IPS-18a (cell line): ENCODE results near the gene SPECC1L.

Experiments
- H3K27ac ChIP-seq: one replicate; pipeline ENCODE4 v1.5.1; 2013; ENCODE audit warnings: low read length
- H3K27me3 ChIP-seq: one replicate; pipeline ENCODE4 v1.6.1; 2013; ENCODE audit warnings: mild to moderate bottlenecking, low read length; ENCODE audit not compliant: control insufficient read depth, insufficient read depth
- H3K36me3 ChIP-seq: one replicate; pipeline ENCODE4 v1.6.1; 2013; ENCODE audit warnings: low read depth, low read length; ENCODE audit not compliant: control insufficient read depth
- H3K4me1 ChIP-seq: one replicate; pipeline ENCODE4 v1.6.1; 2013; ENCODE audit warnings: low read depth, low read length; ENCODE audit not compliant: control insufficient read depth
- H3K4me3 ChIP-seq: one replicate; pipeline ENCODE4 v1.5.1; 2013; ENCODE audit warnings: low read length
- H3K9ac ChIP-seq: one replicate; pipeline ENCODE4 v1.6.1; 2013; ENCODE audit warnings: mild to moderate bottlenecking, low read length, moderate library complexity
- H3K9me3 ChIP-seq: one replicate; pipeline ENCODE4 v1.6.1; 2013; ENCODE audit warnings: low read depth, low read length; ENCODE audit not compliant: control insufficient read depth

SPECC1L gene

GRCh38 chr22:24270556-24271385 is at the start of gene SPECC1L:
SPECC1L (plus strand) TSS chr22:24270831; CDS start chr22:24302232, 31,401 bp downstream.
- no peaks in the 10 kb centered on the region for H3K9me3 ChIP-seq
- peaks cover 7% of the 10 kb centered on the region for H3K4me1 ChIP-seq
- H3K27me3 ChIP-seq = no peaks in the 10 kb centered on the region
- no peaks in the 10 kb centered on the region for H3K36me3 ChIP-seq
- peak within 1 kb of the TSS; percentile 100 for H3K4me3 ChIP-seq
- H3K27ac ChIP-seq = peak within 1 kb of the TSS; percentile 71
- H3K9ac ChIP-seq = peak within 1 kb of the TSS; percentile 97

- Histone ChIP-seq H3K9me3 (no peaks in the 10 kb centered on the region), H3K36me3 (no peaks in the 10 kb centered on the region), H3K27ac (no peak overlapping the region), H3K4me1 (no peaks in the 10 kb centered on the region), H3K9ac (no peak overlapping the region), H3K27me3 (no peaks in the 10 kb centered on the region), H3K4me3 (no peak overlapping the region)
Measured at GRCh38 chr22:24224468-24224867, 46.2 kb upstream of the SPECC1L start.

DNA sequence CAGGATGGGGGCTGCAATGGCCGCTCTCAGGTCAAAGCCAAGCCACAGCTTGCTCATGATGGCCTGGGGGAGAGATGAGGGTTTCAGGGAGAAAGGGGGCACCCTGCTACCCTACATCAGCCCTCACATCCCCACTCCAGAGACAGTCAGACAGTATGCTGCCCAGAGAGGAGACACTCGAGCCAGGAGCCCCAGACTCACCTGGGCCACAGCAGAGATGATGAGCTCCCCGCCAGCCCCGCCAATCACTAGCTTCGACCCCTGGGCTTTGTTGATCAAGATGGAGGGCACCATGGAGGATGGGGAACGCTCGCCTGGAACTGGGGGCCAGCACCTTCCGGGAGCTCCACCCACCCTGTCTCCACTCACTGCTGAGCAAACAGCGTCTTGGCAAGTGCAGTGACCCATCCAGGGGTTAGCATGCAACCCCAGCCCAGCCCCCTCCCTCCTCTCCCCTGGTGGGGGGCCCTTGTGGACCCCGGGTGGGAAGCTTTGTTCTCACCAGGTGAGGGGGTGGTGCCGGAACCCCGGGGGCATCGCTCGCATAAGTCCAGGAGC is 45.5 kb upstream of the SPECC1L start:
- no peak overlapping the region for H3K4me3 ChIP-seq
- H3K9ac ChIP-seq = no peak overlapping the region
- no peak overlapping the region for H3K27ac ChIP-seq
- no peaks in the 10 kb centered on the region for H3K36me3 ChIP-seq
- no peaks in the 10 kb centered on the region for H3K27me3 ChIP-seq
- H3K9me3 ChIP-seq = no peaks in the 10 kb centered on the region
- no peaks in the 10 kb centered on the region for H3K4me1 ChIP-seq

DNA sequence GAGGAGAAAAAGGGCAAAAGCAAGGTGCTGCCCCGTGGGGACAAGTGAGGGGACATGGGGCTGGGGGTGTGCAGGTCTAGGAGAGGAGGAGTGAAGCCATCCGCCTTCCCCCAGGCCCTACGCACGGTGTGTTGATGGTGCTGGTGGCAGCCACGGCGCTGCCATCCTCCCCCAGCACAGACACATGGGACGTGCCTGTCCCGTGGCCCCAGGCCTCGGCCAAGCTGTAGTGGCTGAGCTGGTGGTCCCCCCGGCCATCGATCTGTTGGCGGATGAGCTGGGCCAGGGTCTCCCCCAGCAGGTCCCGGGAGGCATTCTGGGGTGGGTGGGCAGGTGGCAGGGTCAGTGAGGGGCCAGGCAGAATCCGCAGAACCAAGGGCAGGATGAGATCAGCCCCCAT is 44.7 kb upstream of the SPECC1L start:
- Histone ChIP-seq H3K9me3 (no peaks in the 10 kb centered on the region), H3K4me3 (no peak overlapping the region), H3K4me1 (peaks cover 5% of the 10 kb centered on the region), H3K36me3 (no peaks in the 10 kb centered on the region), H3K9ac (no peak overlapping the region), H3K27ac (no peak overlapping the region), H3K27me3 (no peaks in the 10 kb centered on the region)

GRCh38 chr22:24230911-24231656 is 39.5 kb upstream of the SPECC1L start:
- Histone ChIP-seq H3K36me3 (no peaks in the 10 kb centered on the region), H3K9me3 (no peaks in the 10 kb centered on the region), H3K27ac (no peak overlapping the region)

DNA sequence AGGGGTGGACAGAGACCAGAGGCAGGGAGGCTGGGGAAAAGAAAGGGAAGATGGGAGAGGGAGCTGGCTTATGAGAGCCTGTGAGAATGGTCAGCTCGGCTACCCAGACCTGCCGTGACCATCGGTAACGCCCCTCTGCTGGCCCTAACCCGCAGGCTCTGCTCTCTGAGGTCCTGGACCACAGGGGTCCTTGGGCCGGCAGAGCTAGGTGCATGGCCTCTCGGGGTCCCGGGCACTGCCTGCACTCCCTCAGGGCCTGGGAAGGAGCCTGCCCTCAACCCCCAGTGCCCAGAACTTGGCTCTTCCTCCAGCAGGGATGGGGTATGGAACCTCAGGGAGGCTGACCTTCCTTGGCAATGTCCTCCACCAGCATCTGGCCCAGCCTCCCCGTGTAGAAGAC is 38.9 kb upstream of the SPECC1L start:
- H3K9me3 ChIP-seq = no peaks in the 10 kb centered on the region
- no peaks in the 10 kb centered on the region for H3K36me3 ChIP-seq
- H3K4me3 ChIP-seq = no peak overlapping the region
- H3K27me3 ChIP-seq = no peaks in the 10 kb centered on the region
- H3K9ac ChIP-seq = no peak overlapping the region
- H3K4me1 ChIP-seq = peaks cover 6% of the 10 kb centered on the region
- H3K27ac ChIP-seq = no peak overlapping the region

More at GRCh38 chr22:24230911-24231656, 39.5 kb upstream of the SPECC1L start:
- Histone ChIP-seq H3K4me3 (no peak overlapping the region), H3K9ac (no peak overlapping the region), H3K4me1 (peaks cover 6% of the 10 kb centered on the region), H3K27me3 (no peaks in the 10 kb centered on the region)

- Histone ChIP-seq H3K27me3 (no peaks in the 10 kb centered on the region), H3K9ac (no peak overlapping the region), H3K4me3 (no peak overlapping the region), H3K27ac (no peak overlapping the region), H3K4me1 (peaks cover 6% of the 10 kb centered on the region), H3K9me3 (no peaks in the 10 kb centered on the region), H3K36me3 (no peaks in the 10 kb centered on the region)
Measured at GRCh38 chr22:24232124-24232523, 38.5 kb upstream of the SPECC1L start.

DNA sequence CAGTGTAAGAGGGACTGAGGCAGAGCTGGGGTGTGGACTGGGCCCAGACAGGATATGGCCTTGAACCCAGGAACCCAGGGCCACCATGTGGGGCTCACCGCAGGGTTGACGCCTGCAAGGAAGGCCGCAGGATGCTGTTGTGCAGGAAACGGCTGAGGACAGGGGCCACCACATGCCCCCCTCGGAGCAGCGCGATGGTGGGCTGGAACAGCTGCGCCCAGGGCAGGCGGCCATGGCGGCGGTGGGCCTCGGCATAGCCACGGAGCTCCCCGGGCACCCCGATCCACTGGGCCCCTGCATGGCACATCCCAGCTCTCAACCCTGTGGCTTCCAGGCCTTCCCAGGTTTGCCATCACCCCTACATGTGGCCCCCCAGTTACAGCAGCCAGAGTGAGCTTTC is 37.9 kb upstream of the SPECC1L start:
- Histone ChIP-seq H3K4me3 (no peak overlapping the region), H3K9ac (no peak overlapping the region), H3K9me3 (no peaks in the 10 kb centered on the region), H3K27ac (no peak overlapping the region), H3K27me3 (no peaks in the 10 kb centered on the region), H3K36me3 (no peaks in the 10 kb centered on the region), H3K4me1 (peaks cover 6% of the 10 kb centered on the region)

DNA sequence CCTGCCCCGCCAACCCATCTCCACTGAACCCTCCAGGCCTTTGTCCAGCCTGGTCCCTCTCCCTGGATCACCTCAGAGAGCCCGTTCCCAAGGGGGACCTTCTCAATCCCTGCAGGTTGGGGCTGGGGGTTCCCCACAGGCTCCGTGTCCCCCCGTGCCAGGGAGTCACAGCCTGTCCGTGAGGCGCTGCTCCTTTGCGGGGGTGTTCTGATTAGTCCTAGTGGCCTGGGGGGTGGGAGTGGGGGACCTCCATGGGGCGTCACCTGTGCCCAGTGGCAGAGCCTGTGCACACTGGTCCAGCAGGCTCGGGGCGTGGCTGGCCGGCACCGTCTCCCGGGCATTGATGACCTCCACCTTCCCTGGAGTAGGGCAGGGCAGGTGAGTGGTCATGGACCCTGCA is 37.4 kb upstream of the SPECC1L start:
- no peak overlapping the region for H3K9ac ChIP-seq
- H3K4me3 ChIP-seq = no peak overlapping the region
- H3K27ac ChIP-seq = no peak overlapping the region
- no peaks in the 10 kb centered on the region for H3K36me3 ChIP-seq
- H3K4me1 ChIP-seq = peaks cover 6% of the 10 kb centered on the region
- H3K9me3 ChIP-seq = no peaks in the 10 kb centered on the region
- H3K27me3 ChIP-seq = no peaks in the 10 kb centered on the region

- no peak overlapping the region for H3K4me3 ChIP-seq
- no peak overlapping the region for H3K27ac ChIP-seq
- H3K36me3 ChIP-seq = no peaks in the 10 kb centered on the region
- H3K4me1 ChIP-seq = peaks cover 6% of the 10 kb centered on the region
- no peak overlapping the region for H3K9ac ChIP-seq
- no peaks in the 10 kb centered on the region for H3K9me3 ChIP-seq
- no peaks in the 10 kb centered on the region for H3K27me3 ChIP-seq
Measured at GRCh38 chr22:24233816-24234215, 36.8 kb upstream of the SPECC1L start.

DNA sequence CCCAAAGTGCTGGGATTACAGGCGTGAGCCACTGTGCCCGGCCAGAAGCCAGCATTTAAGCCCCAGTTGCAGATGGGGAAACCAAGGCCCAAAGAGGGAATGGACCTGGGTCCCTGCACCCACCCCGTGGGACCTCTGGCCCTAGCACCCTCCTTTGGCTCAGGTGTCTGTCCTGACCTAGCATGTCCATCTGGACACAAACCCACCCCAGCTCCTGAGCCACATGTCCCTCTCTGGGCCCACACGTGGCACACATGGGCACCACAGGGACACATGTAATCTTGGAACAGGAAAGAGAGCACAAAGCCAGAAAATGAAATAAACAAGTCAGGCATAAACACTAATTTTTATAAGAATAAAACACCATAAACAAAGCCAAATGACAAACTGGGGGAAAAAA is 35.3 kb upstream of the SPECC1L start:
- Histone ChIP-seq H3K4me3 (no peak overlapping the region), H3K36me3 (no peaks in the 10 kb centered on the region), H3K4me1 (peaks cover 6% of the 10 kb centered on the region), H3K9ac (no peak overlapping the region), H3K27ac (no peak overlapping the region), H3K9me3 (no peaks in the 10 kb centered on the region), H3K27me3 (no peaks in the 10 kb centered on the region)
